Urinary bladder (tissue), 4 donors: Measurements from ENCODE around the gene ST6GALNAC3. TPM values are rescaled to one million over a fixed set of nuclear protein-coding genes. Genes with fewer than 3 reads are reported as not detected.
"Not testable (repeated sequence)": the region's sequence is repeated elsewhere in the genome, so short reads cannot be mapped to it uniquely, and the experiment has no call there.

ENCODE experiments used
- DNase-seq: peaks from one replicate; pipeline ENCODE4 v3.0.0-alpha.2; 2015; ENCODE audit errors: extremely low spot score
- H3K27ac ChIP-seq: one replicate; pipeline ENCODE4 v1.5.1; 2013; ENCODE audit warnings: low read depth, mild to moderate bottlenecking, moderate library complexity
- H3K36me3 ChIP-seq: one replicate; pipeline ENCODE4 v1.6.1; 2013; ENCODE audit warnings: mild to moderate bottlenecking, moderate library complexity; ENCODE audit not compliant: insufficient read depth
- H3K4me1 ChIP-seq: one replicate; pipeline ENCODE4 v1.6.1; 2013; ENCODE audit warnings: mild to moderate bottlenecking, moderate library complexity; ENCODE audit not compliant: insufficient read depth
- H3K4me3 ChIP-seq: one replicate; pipeline ENCODE4 v1.5.1; 2013; ENCODE audit warnings: low read depth, low read length
- WGBS: extraction: QIAGEN DNeasy Blood & Tissue Kit; methylation state at CpG from one replicate; pipeline ENCODE4 v1.1.7; 2013; 5-methylcytosine and 5-hydroxymethylcytosine counted together
- polyA plus RNA-seq: library from polyadenylated mRNA; stranded (reverse); fragments of 200-250 nt; gene quantifications from one replicate; pipeline ENCODE4 v1.2.3, GENCODE V29; 2013
- total RNA-seq: library from RNA; depleted of rRNA; stranded (reverse); fragments of >200 nt; gene quantifications from one replicate; pipeline ENCODE4 v1.2.3, GENCODE V29; 2014
- donor health status: healthy with polysubstance abuse.
- donor health status: healthy.

Gene ST6GALNAC3
- total and polyA plus RNA-seq, 2 donors, result 5.1 to 39.1 TPM

- Histone ChIP-seq H3K36me3 (no peaks in the 10 kb centered on the region), H3K4me1 (peaks cover 5% of the 10 kb centered on the region), H3K27ac (no peak overlapping the region), H3K4me3 (no peak overlapping the region)
- DNase-seq, result no peak
- WGBS, result 84% methylated on average over 4 of the region's 4 CpGs
Measured at GRCh38 chr1:76082062-76082461, 7.5 kb downstream of the ST6GALNAC3 start.

- Histone ChIP-seq H3K4me3 (no peak overlapping the region), H3K4me1 (peaks cover 5% of the 10 kb centered on the region), H3K36me3 (no peaks in the 10 kb centered on the region), H3K27ac (no peak overlapping the region)
- DNase-seq, result no peak
- 69% methylated on average over 10 of the region's 10 CpGs for WGBS
Measured at GRCh38 chr1:76083189-76083588, 8.6 kb downstream of the ST6GALNAC3 start.

GRCh38 chr1:76084029-76084627 lies 9.6 kb downstream of the ST6GALNAC3 start:
- Histone ChIP-seq H3K27ac (no peak overlapping the region), H3K4me3 (no peak overlapping the region), H3K4me1 (peaks cover 5% of the 10 kb centered on the region), H3K36me3 (no peaks in the 10 kb centered on the region)
- WGBS, result 78% methylated on average over 4 of the region's 4 CpGs
- no peak for DNase-seq

GRCh38 chr1:76084685-76085084 lies 10.1 kb downstream of the ST6GALNAC3 start:
- 90% methylated on average over 3 of the region's 3 CpGs for WGBS
- Histone ChIP-seq H3K4me3 (no peak overlapping the region), H3K4me1 (peaks cover 5% of the 10 kb centered on the region), H3K36me3 (no peaks in the 10 kb centered on the region), H3K27ac (no peak overlapping the region)
- no peak for DNase-seq

GRCh38 chr1:76086109-76086508 lies 11.6 kb downstream of the ST6GALNAC3 start:
- no peaks in the 10 kb centered on the region for H3K36me3 ChIP-seq
- H3K4me3 ChIP-seq, result no peak overlapping the region
- WGBS, result 44% methylated on average over 3 of the region's 3 CpGs
- no peak for DNase-seq
- H3K4me1 ChIP-seq, result peaks cover 3% of the 10 kb centered on the region
- no peak overlapping the region for H3K27ac ChIP-seq

GRCh38 chr1:76086597-76086996 lies 12.1 kb downstream of the ST6GALNAC3 start:
- Histone ChIP-seq H3K36me3 (no peaks in the 10 kb centered on the region), H3K27ac (no peak overlapping the region), H3K4me3 (no peak overlapping the region), H3K4me1 (peaks cover 3% of the 10 kb centered on the region)
- WGBS, result 72% methylated on average over 2 of the region's 2 CpGs
- no peak for DNase-seq

- H3K27ac ChIP-seq, result no peak overlapping the region
- H3K4me3 ChIP-seq, result no peak overlapping the region
- DNase-seq, result no peak
- H3K36me3 ChIP-seq, result no peaks in the 10 kb centered on the region
- H3K4me1 ChIP-seq, result peaks cover 1% of the 10 kb centered on the region
- 73% methylated on average over 7 of the region's 7 CpGs for WGBS
Measured at GRCh38 chr1:76090283-76091203, 16.0 kb downstream of the ST6GALNAC3 start.

GRCh38 chr1:76092812-76093211 lies 18.3 kb downstream of the ST6GALNAC3 start:
- 80% methylated on average over 3 of the region's 3 CpGs for WGBS
- H3K4me3 ChIP-seq, result no peak overlapping the region
- no peak overlapping the region for H3K27ac ChIP-seq
- no peaks in the 10 kb centered on the region for H3K4me1 ChIP-seq
- H3K36me3 ChIP-seq, result no peaks in the 10 kb centered on the region
- DNase-seq, result no peak

- no peaks in the 10 kb centered on the region for H3K4me1 ChIP-seq
- WGBS, result 85% methylated on average over 8 of the region's 8 CpGs
- H3K36me3 ChIP-seq, result no peaks in the 10 kb centered on the region
- H3K27ac ChIP-seq, result no peak overlapping the region
- no peak for DNase-seq
- no peak overlapping the region for H3K4me3 ChIP-seq
Measured at GRCh38 chr1:76093522-76094312, 19.2 kb downstream of the ST6GALNAC3 start.

- 72% methylated on average over 5 of the region's 5 CpGs for WGBS
- no peak for DNase-seq
- Histone ChIP-seq H3K4me3 (no peak overlapping the region), H3K36me3 (no peaks in the 10 kb centered on the region), H3K4me1 (no peaks in the 10 kb centered on the region), H3K27ac (no peak overlapping the region)
Measured at GRCh38 chr1:76095802-76096201, 21.3 kb downstream of the ST6GALNAC3 start.

GRCh38 chr1:76097064-76097463 lies 22.5 kb downstream of the ST6GALNAC3 start:
- H3K4me1 ChIP-seq, H3K36me3 ChIP-seq, DNase-seq, H3K27ac ChIP-seq, H3K4me3 ChIP-seq: not testable (repeated sequence)
- WGBS, result 96% methylated on average over 8 of the region's 8 CpGs

- H3K4me1 ChIP-seq, result no peaks in the 10 kb centered on the region
- no peak for DNase-seq
- H3K27ac ChIP-seq, result no peak overlapping the region
- no peaks in the 10 kb centered on the region for H3K36me3 ChIP-seq
- no peak overlapping the region for H3K4me3 ChIP-seq
- 97% methylated on average over 3 of the region's 3 CpGs for WGBS
Measured at GRCh38 chr1:76098845-76099244, 24.3 kb downstream of the ST6GALNAC3 start.

GRCh38 chr1:76101548-76101947 lies 27.0 kb downstream of the ST6GALNAC3 start:
- Histone ChIP-seq H3K27ac (no peak overlapping the region), H3K36me3 (no peaks in the 10 kb centered on the region), H3K4me3 (no peak overlapping the region), H3K4me1 (no peaks in the 10 kb centered on the region)
- no peak for DNase-seq
- 84% methylated on average over 4 of the region's 4 CpGs for WGBS
